Body of pancreas (tissue), 4 donors: ENCODE measurements around the gene MXD4.

Experiments used
- CTCF ChIP-seq, 7 experiments: fragments of 450-650 bp in 4 of 7; fragments of 200-600 bp in 3 of 7; sonication (generic) in 3 of 7; IDR thresholded peaks; one replicate each; pipeline ENCODE4 v1.5.1; 2016 to 2019; ENCODE audit warnings: antibody characterized with exemption in 7 of 7
- POLR2A ChIP-seq, 3 donors: fragments of 450-650 bp; IDR thresholded peaks; one replicate each; pipeline ENCODE4 v1.6.1; 2016; ENCODE audit warnings: antibody characterized with exemption in 3 of 3, mild to moderate bottlenecking in 2 of 3

- TF ChIP-seq CTCF (IDR thresholded peaks at IDR 0.05) (no peak), POLR2A (IDR thresholded peaks at IDR 0.05) (no peak)
Observed at GRCh38 chr4:2269206-2269531, 7.3 kb upstream of the MXD4 start.
